ENCODE measurements around the gene SLC39A3. TPM values are rescaled to one million over a fixed set of nuclear protein-coding genes. Genes with fewer than 3 reads are reported as not detected.

Gene SLC39A3
- total and polyA plus RNA-seq, 7 donors: 16.9 to 70.1 (median 26.8) TPM

DNA sequence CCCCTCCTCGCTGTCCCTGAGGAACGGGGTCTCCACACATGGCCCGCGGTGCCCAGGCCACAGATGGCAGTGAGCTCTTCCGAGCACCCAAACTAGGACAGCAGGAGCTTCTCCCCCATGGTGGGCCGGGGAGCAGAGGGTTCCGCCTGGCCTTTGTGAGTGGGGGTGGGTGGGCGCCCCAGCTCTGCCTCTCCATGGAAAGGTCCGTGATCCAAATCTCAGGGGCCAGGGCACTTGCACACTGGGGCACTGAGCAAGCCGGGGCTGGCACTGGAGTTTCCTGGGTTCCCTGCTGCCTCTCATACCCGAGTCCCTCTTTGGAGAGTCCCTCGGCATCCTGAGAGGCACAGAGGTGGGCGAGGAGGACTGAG lies 16.5 kb downstream of the SLC39A3 start:
- Histone ChIP-seq H3K4me3 (no peak overlapping the region), H3K4me1 (no peaks in the 10 kb centered on the region), H3K9me3 (no peaks in the 10 kb centered on the region), H3K27me3 (ENCODE audit: insufficient read depth in 3 of 3, low read length in 2 of 3) (peaks cover 0 to 71% (median 22%) of the 10 kb centered on the region in 3 donors), H3K27ac (no peak overlapping the region), H3K36me3 (ENCODE audit: insufficient read depth in 1 of 2, low read depth in 1 of 2) (no peaks in the 10 kb centered on the region)
- 51 to 60% (median 59%) methylated on average over 13 of the region's 13 CpGs for WGBS, 3 donors
- ATAC-seq (no peak), DNase-seq (no peak)
- intact Hi-C loops (cut with DNase I): no loop called here
- TF ChIP-seq, protein P1, sequence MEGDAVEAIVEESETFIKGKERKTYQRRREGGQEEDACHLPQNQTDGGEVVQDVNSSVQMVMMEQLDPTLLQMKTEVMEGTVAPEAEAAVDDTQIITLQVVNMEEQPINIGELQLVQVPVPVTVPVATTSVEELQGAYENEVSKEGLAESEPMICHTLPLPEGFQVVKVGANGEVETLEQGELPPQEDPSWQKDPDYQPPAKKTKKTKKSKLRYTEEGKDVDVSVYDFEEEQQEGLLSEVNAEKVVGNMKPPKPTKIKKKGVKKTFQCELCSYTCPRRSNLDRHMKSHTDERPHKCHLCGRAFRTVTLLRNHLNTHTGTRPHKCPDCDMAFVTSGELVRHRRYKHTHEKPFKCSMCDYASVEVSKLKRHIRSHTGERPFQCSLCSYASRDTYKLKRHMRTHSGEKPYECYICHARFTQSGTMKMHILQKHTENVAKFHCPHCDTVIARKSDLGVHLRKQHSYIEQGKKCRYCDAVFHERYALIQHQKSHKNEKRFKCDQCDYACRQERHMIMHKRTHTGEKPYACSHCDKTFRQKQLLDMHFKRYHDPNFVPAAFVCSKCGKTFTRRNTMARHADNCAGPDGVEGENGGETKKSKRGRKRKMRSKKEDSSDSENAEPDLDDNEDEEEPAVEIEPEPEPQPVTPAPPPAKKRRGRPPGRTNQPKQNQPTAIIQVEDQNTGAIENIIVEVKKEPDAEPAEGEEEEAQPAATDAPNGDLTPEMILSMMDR (IDR thresholded peaks at IDR 0.05): no peak

GRCh38 chr19:2722541-2723344 lies 17.1 kb downstream of the SLC39A3 start:
- intact Hi-C loops (cut with DNase I): no loop called here
- TF ChIP-seq, protein P1 (IDR thresholded peaks at IDR 0.05): no peak
- DNase-seq (peak; percentile 69 to 81), ATAC-seq (peak; percentile 87 to 97 (median 96))
- Histone ChIP-seq H3K36me3 (ENCODE audit: insufficient read depth in 1 of 2, low read depth in 1 of 2) (no peaks in the 10 kb centered on the region), H3K9me3 (no peaks in the 10 kb centered on the region), H3K27ac (no peak overlapping the region), H3K27me3 (ENCODE audit: insufficient read depth in 3 of 3, low read length in 2 of 3) (peaks cover 0 to 77% (median 23%) of the 10 kb centered on the region in 3 donors), H3K4me1 (no peaks in the 10 kb centered on the region), H3K4me3 (no peak overlapping the region)
- 29 to 35% (median 35%) methylated on average over 25 to 28 of the region's 28 CpGs for WGBS, 3 donors

DNA sequence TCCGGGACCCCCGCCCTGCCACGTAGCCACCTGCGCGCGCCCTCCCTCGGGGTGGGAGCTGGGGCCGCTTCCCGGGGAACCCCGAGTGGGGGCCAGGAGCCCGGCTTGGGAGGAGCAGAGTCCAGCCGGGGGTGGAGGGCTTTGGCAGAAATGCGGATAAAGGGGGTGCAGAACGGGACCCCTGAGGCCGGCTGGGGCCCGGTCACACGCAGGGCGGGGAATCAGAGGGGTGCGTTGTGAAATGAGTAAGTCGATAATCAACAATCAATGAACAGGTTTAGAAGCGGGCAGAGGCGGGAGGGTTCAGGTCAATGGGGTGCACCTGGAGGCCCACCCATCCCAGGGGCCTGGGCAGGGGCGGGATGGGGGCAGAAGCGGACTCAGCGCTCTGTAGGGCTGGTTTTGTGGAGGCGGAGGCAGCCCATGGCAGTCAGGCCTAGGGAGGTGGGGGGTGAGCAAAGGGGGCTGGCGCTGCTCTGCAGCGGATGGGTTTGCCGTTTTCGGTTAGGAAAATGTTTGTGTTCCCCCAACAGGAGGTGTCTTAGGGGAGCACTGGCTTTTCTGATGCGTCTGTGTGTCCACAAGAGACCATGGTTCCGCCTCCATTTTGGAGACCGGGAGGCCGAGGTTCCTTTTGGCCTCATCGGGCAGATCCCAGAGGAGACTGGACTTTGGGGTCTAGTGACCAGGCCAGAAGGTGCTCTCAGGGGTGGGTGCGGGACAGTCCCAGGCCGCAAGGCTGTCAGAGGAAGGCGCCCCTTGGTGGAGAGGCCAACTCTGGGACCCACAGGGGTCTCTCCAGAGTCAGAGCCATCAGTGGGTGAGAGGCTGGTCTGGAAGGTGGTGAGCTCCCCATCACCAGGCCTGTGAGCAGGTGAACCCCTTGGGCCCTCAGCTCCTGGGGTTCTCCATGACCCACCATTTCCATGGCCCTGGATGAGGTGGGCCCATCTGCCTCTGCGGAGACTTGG lies 18.0 kb downstream of the SLC39A3 start:
- ATAC-seq: no peak
- TF ChIP-seq, protein P1 (IDR thresholded peaks at IDR 0.05): no peak
- no peak for DNase-seq
- Histone ChIP-seq H3K4me3 (peak overlapping the region; percentile 38), H3K27me3 (ENCODE audit: insufficient read depth in 3 of 3, low read length in 2 of 3) (peaks cover 0 to 75% (median 25%) of the 10 kb centered on the region in 3 donors), H3K36me3 (ENCODE audit: insufficient read depth in 1 of 2, low read depth in 1 of 2) (no peaks in the 10 kb centered on the region), H3K9me3 (no peaks in the 10 kb centered on the region), H3K27ac (no peak overlapping the region), H3K4me1 (no peaks in the 10 kb centered on the region)
- intact Hi-C loops (cut with DNase I): no loop called here
- WGBS, 3 donors: 36 to 45% (median 40%) methylated on average over 35 to 39 of the region's 39 CpGs

DNA sequence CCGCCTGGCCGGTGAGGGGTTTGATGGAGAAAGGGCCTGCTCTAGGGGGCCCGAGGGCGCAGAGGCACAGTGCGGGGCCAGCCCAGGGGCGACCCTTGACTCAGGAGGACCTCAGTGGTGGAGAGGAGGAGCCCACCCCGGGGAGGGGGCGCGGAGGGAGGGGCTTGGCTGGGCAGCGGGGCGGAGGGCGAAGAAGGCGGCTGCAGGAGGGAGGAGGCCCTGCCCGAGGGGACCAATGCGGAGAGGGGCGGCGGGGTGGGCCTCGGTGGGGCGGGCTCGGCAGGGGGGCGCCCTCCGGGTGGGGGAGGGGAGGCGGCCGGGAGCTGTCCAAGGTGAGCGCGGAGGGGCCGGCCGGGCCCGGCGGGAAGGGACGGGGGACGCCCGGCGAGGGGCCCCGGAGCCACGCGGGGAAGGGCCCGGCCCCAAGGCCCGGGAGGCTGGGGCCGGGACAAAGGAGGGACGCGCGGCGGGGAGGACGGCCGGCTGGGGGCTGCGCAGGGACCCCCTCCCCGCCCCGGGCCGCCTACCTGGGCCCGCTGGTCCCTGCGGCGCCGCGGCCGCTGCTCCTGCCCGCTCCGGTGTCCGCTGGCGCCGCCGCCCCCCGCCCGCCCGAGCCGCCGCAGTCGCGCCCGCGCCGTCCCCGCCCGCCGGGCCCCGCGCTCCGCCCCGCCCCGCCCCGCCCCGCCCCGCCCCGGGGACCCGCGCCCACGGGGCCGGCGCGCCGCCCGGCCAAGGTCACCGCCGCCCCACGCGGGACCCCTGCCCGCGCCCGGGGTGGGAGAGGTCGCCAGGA lies 18.8 kb downstream of the SLC39A3 start, which contains the start of gene DIRAS1:
Gene DIRAS1, minus strand, starts transcription at position 596 of the 793 bp plus-strand sequence. CDS start 3,566 bp downstream, outside the sequence.
- no peaks in the 10 kb centered on the region for H3K4me1 ChIP-seq
- DNase-seq (peak in 1 of 2 donors; percentile 16), ATAC-seq (no peak)
- H3K9me3 ChIP-seq: no peaks in the 10 kb centered on the region
- intact Hi-C loops (cut with DNase I): no loop called here
- peaks cover 0 to 73% (median 24%) of the 10 kb centered on the region in 3 donors for H3K27me3 ChIP-seq (ENCODE audit: insufficient read depth in 3 of 3, low read length in 2 of 3)
- 0 to 3% (median 2%) methylated on average over 25 to 91 of the region's 100 CpGs for WGBS, 3 donors
- H3K4me3 ChIP-seq: peak within 1 kb of the TSS; percentile 38
- TF ChIP-seq, protein P1 (IDR thresholded peaks at IDR 0.05): no peak
- no peak within 1 kb of the TSS for H3K27ac ChIP-seq
- H3K36me3 ChIP-seq (ENCODE audit: insufficient read depth in 1 of 2, low read depth in 1 of 2): no peaks in the 10 kb centered on the region
